OCI-LY3 (cell line): Measurements from ENCODE around the gene RAB40A.

Experiments
- H2AFZ ChIP-seq: fragments of 200-600, 300-600 bp; shearing (Covaris generic); 2 replicates; pipeline ENCODE4 v1.6.0; 2014; ENCODE audit warnings: antibody characterized with exemption, low read depth, low read length
- H3K27ac ChIP-seq: fragments of 200-600, 300-600 bp; sonication (generic); 2 replicates; pipeline ENCODE4 v1.5.1; 2014; ENCODE audit warnings: mild to moderate bottlenecking, low read length, moderate library complexity, mixed read lengths
- H3K27me3 ChIP-seq: fragments of 200-600, 300-600 bp; sonication (generic); 2 replicates; pipeline ENCODE4 v1.6.1; 2014; ENCODE audit warnings: low read depth, low read length, mixed read lengths
- H3K36me3 ChIP-seq: fragments of 200-600, 300-600 bp; sonication (generic); replicated peaks from 2 replicates; pipeline ENCODE3; 2014; ENCODE audit warnings: low read depth, low read length, mixed read lengths
- H3K4me1 ChIP-seq: fragments of 300-600, 200-600 bp; sonication (generic); 2 replicates; pipeline ENCODE4 v1.6.1; 2014; ENCODE audit warnings: low read length, mixed read lengths
- H3K4me2 ChIP-seq: fragments of 200-600, 300-600 bp; sonication (generic); 2 replicates; pipeline ENCODE4 v1.6.1; 2014; ENCODE audit warnings: low read length, mixed read lengths
- H3K4me3 ChIP-seq: fragments of 300-600, 200-600 bp; sonication (generic); 2 replicates; pipeline ENCODE4 v1.5.1; 2014; ENCODE audit warnings: antibody characterized with exemption, mild to moderate bottlenecking, low read length, moderate library complexity
- H3K79me2 ChIP-seq: fragments of 300-600, 200-600 bp; shearing (Covaris generic); 2 replicates; pipeline ENCODE4 v1.6.1; 2014; ENCODE audit warnings: mild to moderate bottlenecking, low read length, mixed read lengths
- H3K9ac ChIP-seq: fragments of 300-600, 200-600 bp; shearing (Covaris generic); 2 replicates; pipeline ENCODE4 v1.6.0; 2014; ENCODE audit warnings: mild to moderate bottlenecking, low read length, moderate library complexity
- H3K9me3 ChIP-seq: fragments of 200-600, 300-600 bp; shearing (Covaris generic); 2 replicates; pipeline ENCODE4 v1.6.1; 2014; ENCODE audit warnings: low read length, mixed read lengths; ENCODE audit not compliant: insufficient read depth
- H4K20me1 ChIP-seq: fragments of 200-600, 300-600 bp; sonication (generic); 2 replicates; pipeline ENCODE4 v1.6.1; 2016; ENCODE audit warnings: low read length, mixed read lengths; ENCODE audit not compliant: insufficient read depth
- CTCF ChIP-seq: fragments of 200-600, 300-600 bp; sonication (generic); IDR thresholded peaks from 2 replicates; pipeline ENCODE4 v1.5.1; 2014; ENCODE audit warnings: antibody characterized with exemption, low read length, low read depth
- EZH2phosphoT487 ChIP-seq: fragments of 200-600 bp; shearing (Covaris generic); IDR thresholded peaks from 2 replicates; pipeline ENCODE4 v1.6.1; 2018; ENCODE audit warnings: antibody characterized with exemption, mixed run types, low read depth

RAB40A gene

GRCh38 chrX:103538728-103539127 is 19.4 kb upstream of the RAB40A start:
- Histone ChIP-seq H3K27me3 (no peaks in the 10 kb centered on the region), H3K9me3 (no peaks in the 10 kb centered on the region), H2AFZ (no peak overlapping the region), H3K79me2 (no peaks in the 10 kb centered on the region), H3K36me3 (no peaks in the 10 kb centered on the region), H3K4me2 (no peak overlapping the region), H4K20me1 (no peaks in the 10 kb centered on the region), H3K27ac (no peak overlapping the region), H3K4me1 (peaks cover under 1% of the 10 kb centered on the region; the same call in 1 of the 2 replicates), H3K9ac (no peak overlapping the region), H3K4me3 (no peak overlapping the region)
- no peak for TF ChIP-seq CTCF
- TF ChIP-seq EZH2phosphoT487 = no peak

GRCh38 chrX:103537871-103538387 is 18.6 kb upstream of the RAB40A start:
- H4K20me1 ChIP-seq = no peaks in the 10 kb centered on the region
- peaks cover 3% of the 10 kb centered on the region for H3K4me1 ChIP-seq
- H3K4me3 ChIP-seq = no peak overlapping the region
- TF ChIP-seq EZH2phosphoT487 (no peak), CTCF (no peak)
- no peak overlapping the region for H2AFZ ChIP-seq
- H3K9ac ChIP-seq = no peak overlapping the region
- H3K79me2 ChIP-seq = no peaks in the 10 kb centered on the region
- H3K9me3 ChIP-seq = no peaks in the 10 kb centered on the region
- H3K27me3 ChIP-seq = no peaks in the 10 kb centered on the region
- no peaks in the 10 kb centered on the region for H3K36me3 ChIP-seq
- no peak overlapping the region for H3K27ac ChIP-seq
- H3K4me2 ChIP-seq = no peak overlapping the region

GRCh38 chrX:103536732-103537131 is 17.4 kb upstream of the RAB40A start:
- Histone ChIP-seq H3K79me2 (no peaks in the 10 kb centered on the region), H2AFZ (no peak overlapping the region), H3K27me3 (no peaks in the 10 kb centered on the region), H4K20me1 (no peaks in the 10 kb centered on the region), H3K9me3 (no peaks in the 10 kb centered on the region), H3K36me3 (no peaks in the 10 kb centered on the region), H3K4me1 (peaks cover 3% of the 10 kb centered on the region), H3K9ac (no peak overlapping the region), H3K4me3 (no peak overlapping the region), H3K4me2 (no peak overlapping the region), H3K27ac (no peak overlapping the region)
- no peak for TF ChIP-seq CTCF
- TF ChIP-seq EZH2phosphoT487 = no peak

- Histone ChIP-seq H4K20me1 (no peaks in the 10 kb centered on the region), H3K4me3 (no peak overlapping the region), H3K36me3 (no peaks in the 10 kb centered on the region), H3K79me2 (no peaks in the 10 kb centered on the region), H3K4me1 (peaks cover 3% of the 10 kb centered on the region), H3K27me3 (no peaks in the 10 kb centered on the region), H3K27ac (no peak overlapping the region), H3K9me3 (no peaks in the 10 kb centered on the region), H2AFZ (no peak overlapping the region), H3K9ac (no peak overlapping the region), H3K4me2 (no peak overlapping the region)
- TF ChIP-seq CTCF (no peak), EZH2phosphoT487 (no peak)
Measured at GRCh38 chrX:103536071-103536470, 16.8 kb upstream of the RAB40A start.
